Left kidney (tissue), 2 donors: ENCODE results near the gene HPCA. TPM values are rescaled to one million over a fixed set of nuclear protein-coding genes. Genes with fewer than 3 reads are reported as not detected.
A peak's percentile ranks its signal among the peaks of the same experiment; 100 is the strongest.
"Not testable (repeated sequence)": the region's sequence is repeated elsewhere in the genome, so short reads cannot be mapped to it uniquely, and the experiment has no call there.

ENCODE experiments used
- DNase-seq: peaks from one replicate; pipeline ENCODE4 v3.0.0-alpha.2; 2013
- polyA plus RNA-seq: library from polyadenylated mRNA; unstranded; fragments of 120-200 nt; gene quantifications from one replicate; pipeline ENCODE4 v1.2.1, GENCODE V29; 2013; ENCODE audit not compliant: insufficient read length

HPCA gene
- polyA plus RNA-seq, 1 donor = 0.57 TPM

DNA sequence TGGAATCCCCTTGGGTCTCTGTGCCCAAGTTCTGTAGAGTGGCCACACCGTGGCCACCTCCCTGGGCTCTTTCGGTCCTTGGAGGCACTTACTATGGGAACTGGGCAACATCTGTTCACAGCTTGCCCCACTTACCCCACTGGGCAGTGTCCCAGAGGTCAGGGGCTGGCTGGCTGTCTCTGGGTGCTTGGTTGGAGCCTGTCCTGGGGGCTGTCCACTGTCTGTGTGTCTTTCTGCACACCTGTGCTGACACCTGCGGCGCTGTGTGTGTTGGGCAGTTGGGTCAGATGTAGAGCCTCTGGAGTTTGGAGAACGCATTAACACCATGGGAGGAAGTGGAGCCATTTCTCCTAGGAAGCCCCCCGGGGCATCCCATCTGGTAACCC, 16.2 kb downstream of the HPCA start:
- DNase-seq = no peak

DNA sequence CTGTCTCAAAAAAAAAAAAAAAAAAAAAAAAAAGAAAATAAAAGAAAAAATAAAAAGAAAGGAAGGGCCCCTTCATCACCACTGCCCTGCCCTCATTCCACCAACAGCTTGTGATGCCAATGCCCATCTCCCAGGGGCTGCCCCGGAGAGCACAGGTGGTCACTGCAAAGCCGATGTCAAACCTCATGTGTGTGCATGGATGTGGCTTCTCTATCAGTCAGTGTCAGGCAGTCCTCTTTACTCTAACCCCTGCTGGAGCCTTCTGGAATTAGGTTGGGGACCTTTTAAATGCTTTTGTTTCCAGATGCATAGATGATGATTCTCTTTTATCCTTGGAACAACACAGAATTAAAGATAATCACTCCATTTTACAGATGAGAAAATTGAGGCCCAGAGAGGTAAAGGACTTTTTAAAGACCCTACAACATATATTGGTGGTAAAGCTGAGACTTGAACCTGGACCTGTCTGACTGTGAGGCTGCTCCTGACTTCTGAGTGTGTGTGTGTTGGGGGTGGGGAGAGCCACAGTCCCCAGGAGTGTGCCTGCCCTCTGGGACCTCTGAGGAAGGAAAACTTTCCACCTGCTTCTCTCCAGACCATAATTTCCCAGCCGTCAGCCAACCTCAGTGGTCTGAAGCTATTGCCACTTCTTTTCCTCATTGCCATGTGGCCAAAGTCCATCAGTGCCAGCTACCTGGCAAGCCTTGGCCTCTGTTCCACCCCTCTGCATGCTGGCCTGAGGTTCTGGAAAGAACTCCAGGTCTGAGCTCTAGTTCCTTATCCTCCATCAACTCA, 17.9 kb downstream of the HPCA start:
- no peak for DNase-seq

DNA sequence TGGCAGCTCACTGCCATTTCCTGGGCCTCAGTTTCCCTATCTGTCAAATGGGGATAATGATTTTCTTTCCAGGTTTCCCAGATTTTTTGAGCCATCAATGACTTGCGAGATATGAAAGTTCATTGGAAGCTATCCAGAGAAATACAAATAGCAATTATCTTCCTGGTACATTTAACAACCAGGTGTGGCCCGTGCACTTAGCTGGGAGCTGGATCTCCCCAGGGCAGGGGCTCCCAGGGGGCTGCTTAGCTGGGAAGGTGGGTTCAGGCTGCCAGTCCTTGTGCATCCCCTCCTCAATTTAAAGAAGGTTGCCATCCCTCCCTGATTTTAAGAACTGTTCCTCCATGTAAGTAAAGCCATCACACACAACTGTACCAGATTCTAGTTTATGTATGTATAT, 18.5 kb downstream of the HPCA start:
- DNase-seq = no peak

DNA sequence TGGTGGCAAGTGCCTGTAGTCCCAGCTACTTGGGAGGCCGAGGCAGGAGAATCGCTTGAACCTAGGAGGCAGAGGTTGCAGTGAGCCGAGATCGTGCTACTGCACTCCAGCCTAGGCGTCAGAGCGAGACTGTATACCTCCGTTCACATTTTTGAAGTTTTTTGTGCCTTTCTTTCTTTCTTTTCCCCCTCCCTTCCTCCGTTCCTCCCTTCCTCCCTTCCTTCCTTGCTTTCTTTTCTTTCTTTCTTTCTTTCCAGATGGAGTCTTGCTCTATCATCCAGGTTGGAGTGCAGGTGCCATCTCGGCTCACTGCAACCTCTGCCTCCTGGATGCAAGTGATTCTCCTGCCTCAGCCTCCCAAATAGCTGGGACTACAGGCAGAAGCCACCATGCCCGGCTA, 19.3 kb downstream of the HPCA start:
- not testable (repeated sequence) for DNase-seq

DNA sequence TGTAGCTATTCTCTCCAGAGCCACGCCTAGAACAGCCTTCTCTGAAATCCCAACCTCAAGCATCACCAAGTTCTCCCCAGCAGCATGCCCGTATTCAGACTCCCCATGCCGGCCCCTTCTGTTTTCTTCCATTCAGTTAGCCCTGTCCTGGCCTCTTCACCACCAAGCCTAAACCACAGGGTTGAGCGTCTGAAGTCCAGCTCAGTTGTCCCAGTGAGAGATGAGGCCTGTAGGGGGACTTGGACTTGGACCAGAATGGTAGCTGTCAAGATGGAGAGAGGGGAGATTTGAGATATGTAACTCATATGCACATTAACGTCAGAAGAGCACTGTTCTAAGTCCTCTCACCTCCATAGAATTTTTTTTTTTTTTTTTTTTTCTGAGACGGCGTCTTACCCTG, 20.4 kb downstream of the HPCA start:
- DNase-seq = no peak

DNA sequence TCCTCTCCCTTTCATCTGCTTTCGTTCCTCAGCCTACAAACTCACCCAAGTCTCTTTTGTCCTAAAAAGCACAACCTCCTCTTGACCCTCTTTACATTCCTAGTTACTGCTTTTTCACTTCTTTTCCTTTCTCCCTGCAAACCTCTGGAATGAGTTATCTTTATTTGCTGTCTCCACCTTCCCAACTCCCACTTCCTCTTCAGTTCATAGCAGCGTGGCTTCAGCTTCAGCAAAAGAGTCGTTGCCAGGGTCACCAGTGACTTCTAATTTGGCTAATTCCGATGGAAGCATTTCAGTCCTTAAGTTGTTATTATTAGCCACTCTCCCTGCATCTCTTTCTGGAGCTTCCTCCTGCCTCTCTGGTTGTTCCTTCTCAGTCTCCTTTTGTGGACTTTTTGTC, 21.1 kb downstream of the HPCA start:
- peak; percentile 57 for DNase-seq

DNA sequence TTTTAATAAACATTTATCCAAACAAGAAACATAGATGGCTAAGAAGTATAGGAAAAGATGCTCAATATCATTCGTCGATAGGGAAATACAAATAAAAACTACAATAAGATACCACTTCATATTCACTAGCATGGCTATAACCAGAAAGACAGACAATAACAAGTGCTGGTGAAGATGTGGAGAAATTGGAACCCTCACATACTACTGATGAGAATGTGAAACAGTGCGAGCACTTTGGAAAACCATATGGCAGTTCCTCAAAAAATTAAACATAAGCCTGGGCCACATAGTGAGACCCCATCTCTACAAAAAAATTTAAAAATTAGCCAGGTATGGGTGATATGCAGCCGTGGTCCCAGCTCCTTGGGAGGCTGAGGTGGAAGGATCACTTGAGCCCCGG, 24.0 kb downstream of the HPCA start:
- no peak for DNase-seq

DNA sequence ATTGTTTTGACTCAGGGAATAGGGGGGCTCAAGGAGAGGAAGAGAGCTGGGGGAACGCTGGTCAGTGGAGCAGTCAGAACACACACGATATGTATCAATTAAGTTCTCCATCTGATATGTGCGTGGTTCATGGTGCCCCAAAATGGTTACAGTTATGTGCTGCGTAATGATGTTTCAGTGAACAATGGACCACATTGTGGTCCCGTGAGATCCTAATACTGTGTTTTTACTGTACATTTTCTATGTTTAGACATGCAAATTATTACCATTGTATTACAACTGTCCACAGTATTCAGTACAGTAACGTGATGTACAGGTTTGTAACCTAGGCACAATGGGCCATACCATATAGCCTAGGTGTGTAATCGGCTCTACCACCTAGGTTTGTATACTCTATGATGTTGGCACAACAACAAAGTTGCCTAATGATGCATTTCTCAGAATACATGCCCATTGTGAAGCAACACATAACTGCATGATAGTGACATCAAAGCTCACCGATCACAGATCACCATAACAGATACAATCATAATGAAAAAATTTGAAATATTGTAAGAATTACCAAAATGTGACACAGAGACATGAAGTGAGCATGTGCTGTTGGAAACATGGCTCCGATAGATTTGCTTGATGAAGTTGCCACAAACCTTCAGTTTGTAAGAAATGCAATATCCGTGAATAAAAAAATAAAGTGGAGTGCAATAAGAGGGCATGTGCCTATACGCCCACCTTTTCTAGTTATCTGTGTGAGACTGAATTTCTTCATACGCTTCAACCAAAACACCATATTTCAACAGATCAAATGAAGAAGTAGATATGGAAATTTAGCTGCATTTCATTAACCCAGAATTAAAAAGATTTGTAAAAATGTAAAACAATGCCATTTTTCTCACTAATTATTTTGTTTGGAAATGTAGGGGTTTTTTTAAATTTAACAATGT, 29.7 kb downstream of the HPCA start:
- no peak for DNase-seq

DNA sequence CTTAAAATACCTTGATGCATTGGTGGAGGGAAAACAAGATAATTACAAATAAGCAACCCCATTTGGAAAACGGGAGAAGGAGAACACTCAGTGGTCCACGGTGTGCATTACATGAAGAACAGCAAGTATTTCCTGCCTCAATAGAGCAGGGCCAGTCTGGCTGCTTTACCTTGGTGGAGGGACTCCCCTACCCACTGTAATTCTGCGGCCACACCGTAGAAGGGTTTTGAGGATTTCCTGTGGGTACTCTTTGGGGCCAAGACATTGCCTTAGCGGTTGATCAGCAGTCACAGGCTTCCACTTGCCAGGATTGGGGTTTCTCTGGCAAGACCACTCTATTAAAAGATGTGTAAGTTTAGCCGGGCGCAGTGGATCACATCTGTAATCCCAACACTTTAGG, 31.2 kb downstream of the HPCA start:
- DNase-seq = no peak

DNA sequence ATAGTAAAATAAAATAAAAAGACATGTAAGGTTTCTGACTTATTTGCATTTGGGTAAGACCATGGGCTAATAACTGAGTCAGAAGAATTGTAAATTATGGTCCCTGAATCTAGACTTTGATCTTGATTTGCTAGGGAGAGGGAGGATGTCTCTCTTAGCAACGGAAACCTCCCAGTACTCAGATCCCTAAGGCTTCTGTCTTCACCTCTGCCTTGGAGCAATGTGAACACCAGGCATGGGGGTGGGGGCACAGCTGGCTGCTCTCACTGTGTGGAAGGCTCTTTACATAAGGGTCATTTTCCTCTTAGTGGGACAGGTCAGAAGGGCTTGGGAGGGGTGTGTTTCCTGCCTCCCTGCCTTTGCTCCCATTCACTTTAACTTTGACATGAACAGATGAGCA, 31.9 kb downstream of the HPCA start:
- no peak for DNase-seq

DNA sequence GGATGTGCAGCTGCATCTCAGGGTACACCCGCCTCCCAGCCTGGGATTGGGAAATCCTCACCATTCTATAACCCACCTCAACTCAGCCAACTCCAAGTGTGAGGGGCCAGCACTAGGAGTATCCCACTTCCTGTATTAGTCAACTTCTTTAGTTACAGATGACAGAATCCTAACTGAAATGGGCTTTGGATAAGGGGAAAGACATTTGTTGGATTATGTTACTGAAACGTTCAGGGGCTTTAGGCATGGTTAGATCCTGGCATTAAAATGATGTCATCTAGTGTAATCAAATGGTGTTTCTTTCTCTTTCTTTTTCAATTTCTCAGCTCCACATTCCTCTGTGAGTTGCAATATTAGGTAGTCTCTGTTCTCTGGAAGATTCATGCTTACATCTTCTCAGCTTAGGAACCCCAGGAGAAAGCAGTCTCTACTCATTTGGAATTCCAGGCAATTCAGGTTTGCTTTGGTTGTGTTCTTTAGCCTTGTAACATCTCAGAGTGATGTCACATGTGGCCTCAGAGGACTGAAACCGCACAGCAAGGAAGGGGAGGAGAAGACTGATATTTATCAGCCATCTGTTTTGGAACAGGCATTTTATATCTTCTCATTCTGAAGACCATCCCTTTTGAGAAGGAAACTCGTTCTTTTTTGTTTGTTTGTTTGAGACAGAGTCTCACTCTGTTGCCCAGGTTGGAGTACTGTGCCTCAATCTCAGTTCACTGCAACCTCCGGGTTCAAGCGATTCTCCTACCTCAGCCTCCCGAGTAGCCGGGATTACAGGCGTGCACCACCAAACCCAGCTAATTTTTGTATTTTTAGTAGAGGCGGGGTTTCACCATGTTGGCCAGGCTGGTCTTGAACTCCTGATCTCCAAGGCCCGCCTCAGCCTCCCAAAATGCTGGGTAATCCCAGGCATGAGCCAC, 33.8 kb downstream of the HPCA start:
- no peak for DNase-seq

DNA sequence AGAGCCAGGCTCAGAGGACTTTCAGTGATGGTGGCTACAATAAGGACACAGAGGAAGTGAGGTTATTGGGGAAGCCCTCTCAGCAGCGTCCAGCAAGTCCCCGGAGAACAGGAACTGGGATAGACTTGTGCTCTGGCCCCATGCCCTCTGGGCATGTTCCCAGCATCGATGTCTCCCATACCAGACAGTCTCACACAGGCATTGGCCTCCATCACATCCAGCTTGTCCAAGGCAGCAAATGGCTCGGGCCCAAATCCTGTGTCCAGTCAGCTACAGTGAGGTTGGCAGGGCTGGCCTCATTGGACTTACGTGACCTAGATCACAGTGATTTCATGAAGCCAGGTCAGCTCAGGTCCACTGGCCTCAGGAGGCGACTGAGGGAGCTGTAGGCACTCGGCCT, 34.5 kb downstream of the HPCA start:
- DNase-seq = no peak

DNA sequence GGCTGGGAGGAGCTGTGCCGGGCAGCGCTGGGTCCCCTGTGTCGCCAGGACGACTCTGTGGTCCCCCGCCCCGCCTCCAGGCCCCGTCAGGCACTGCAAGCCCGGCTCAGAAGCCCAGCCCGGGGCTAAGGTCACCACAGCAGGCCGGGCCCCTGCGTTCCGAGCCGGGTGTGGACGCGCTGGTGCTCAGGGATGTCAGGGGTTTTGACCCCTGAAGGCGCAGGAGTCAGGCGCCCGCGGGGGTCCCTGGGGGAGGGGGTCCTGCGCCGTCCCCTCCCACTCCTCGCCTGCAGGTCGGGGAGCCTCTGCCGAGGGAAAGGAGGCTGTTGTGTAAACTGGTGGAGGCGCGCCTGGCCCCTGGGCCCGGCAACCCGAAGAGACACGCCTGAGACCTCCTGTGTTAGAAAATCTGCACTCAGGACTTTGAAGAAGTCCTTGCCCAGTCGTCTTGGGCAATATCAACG, 38.6 kb downstream of the HPCA start:
- no peak for DNase-seq

DNA sequence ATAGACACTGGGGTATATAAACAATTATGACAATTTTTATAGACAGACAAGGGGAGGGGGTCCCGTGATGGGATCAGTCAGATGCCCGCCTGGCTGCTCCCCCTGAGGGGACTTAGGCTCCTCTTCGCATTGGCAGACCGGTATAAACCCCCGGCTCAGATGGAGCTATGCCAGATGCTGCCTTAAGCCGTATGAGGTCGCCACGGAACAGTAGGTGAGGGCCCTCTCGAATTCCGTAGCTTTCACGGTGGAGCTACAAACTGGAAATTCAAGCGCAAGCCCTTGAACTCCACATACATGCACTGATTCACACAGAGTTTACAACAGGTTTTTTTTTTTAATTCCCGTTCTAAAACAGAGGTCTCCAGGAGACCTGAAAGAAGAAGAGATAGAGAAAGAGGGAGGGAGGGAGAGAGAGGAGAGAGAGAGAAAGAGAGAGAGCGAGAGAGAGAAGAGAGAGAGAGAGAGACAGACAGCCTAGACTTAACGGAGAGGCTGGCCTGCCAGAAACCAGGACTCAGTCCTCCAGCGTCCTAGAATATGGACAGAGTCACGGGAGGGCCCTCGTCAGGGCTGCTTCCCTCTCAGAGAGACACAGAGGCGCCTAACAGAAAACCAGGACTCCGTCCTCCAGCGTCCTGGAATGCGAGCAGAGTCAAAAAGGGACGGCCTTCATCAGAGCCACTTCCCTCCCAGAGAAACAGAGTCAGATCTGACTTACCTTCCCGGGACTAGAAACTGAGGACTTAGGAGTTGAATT, 39.3 kb downstream of the HPCA start:
- peak; percentile 76 for DNase-seq

DNA sequence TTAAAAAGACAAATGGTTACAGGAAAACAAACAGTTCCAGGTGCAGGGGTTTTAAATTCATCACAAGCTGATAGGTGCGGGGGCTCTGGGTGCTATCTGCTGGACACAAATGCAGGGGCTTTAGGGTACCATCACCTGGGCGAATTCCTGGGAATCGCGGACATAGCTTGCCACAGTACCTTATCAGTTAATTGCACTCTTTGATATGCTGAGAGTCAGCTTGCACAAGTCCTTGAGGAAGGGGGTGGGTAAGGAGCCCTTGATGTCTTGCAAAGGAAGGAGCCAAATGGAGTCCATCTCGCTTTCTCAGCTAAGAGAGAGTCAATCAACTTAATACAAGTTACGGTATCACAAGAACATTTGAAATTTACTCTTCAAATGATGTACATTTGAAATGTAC, 40.3 kb downstream of the HPCA start:
- DNase-seq = no peak

DNA sequence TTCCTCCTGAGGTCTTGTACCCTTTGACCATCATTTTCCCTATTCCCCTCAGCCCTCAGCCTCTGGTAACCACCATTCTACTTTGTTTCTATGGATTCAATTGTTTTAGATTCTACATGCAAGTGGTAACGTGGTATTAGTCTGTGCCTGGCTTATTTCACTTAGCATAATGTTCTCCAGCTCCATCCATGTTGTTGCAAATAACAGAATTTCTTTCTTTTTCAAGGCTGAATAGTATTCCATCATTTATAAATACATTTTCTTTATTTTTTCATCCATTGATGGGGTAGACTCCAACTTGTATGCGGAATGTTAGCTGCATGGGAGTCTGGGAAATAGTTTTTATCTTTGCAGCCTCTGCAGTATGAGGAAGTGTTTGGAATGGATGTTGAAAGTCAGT, 41.1 kb downstream of the HPCA start:
- DNase-seq = no peak

DNA sequence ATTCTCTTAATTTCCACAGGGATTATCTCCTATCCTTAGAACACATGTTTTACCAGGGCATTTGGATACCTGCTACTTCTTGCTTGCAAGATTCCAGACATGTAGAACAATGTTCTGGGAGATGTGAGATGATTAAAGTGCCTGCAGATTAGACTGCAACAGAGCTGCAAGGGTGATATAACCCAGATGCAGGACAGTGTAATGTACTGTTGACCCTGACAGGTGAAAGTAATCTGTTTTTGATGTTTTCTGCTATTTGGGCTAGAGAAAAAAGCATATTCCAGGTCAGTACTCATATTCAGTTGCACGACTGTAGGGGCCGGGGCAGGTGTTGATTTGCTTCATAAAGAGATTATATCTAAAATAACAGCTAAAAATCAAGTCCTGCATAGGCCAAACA, 42.0 kb downstream of the HPCA start:
- no peak for DNase-seq

DNA sequence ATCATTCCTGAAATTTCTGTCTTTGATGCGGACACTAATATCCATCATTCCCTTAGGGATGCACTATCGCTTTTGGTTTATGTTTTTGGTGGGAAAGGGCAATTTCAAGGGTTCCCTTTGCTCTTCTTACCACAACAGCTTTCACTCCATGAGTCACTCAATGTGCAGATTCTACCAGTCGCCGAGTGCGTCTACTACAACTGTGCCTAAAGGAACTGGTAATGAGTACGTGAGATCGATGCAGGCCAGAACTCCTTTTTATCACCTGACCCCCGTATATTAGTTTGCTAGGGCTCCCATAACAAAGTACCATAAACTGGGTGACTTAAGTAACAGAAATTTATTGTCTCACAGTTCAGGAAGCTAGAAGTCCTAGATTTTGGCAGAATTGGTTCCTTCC, 42.4 kb downstream of the HPCA start:
- DNase-seq = no peak

DNA sequence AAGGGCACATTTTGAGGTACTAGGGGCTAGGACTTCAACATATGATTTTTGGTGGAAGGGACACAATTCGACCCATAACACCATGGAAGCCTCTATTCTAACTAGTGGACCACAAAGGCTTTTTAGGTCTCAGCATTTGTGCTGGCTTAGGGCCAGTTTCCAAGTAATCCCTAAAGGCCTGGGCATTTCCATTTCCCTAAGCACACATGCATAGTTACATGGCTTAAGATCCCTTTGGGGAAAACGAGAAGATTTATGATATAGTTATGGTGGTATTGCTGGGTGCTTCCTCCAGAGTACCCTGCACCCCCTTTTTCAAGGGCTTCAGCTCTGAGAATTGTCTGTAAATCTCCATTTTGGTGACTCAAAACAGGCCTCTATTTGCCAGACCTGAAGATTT, 43.1 kb downstream of the HPCA start:
- DNase-seq = no peak

DNA sequence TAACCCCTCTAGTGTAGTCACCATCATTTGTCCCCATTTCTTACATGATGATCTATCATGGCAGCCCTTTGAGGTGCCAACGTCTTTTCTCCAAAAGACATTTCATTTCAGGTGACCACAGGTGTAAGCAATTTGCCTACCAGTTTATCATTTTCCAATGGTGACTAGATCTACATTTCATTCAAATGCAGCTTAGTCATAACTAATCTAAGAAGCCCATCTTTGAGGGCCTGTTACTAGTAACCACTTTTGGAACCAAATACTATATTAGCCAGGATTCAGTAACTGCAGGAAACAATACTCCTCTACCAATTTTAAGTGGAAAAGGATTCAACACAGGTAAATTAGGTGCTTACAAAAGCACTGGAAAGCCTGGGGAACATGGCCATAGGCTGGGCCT, 45.5 kb downstream of the HPCA start:
- DNase-seq = no peak

DNA sequence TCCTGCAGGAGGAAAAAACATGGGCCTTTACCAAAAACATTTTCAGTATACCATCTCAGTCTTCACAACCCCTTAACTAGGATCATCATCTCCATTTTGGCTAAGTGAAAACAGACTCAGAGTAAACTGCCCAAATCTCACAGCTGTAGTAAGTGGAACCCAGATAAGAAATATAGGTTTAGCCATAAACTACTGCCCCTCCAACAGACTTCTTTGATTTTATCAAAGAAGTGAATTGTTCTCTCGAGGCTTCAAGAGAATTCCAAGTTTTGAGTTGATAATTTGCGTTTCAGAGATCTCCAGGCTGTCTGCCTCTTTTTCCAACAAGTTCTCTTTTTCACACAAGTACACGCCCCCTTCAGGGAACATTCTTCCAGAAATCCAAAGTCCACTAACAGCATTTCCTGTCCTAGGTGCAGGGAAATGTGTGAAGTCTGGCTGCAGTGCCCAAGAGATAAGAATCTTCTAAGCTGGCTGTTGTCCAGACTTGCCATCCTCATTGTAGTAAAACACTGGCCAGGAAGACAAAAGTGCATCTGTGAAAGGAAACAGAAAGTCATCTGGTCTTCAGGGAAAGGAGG, 47.5 kb downstream of the HPCA start:
- no peak for DNase-seq
